HG03139 (cell line): ENCODE results near the gene APOA5.
"Not testable (repeated sequence)": the region's sequence is repeated elsewhere in the genome, so short reads cannot be mapped to it uniquely, and the experiment has no call there.

Experiments used
- ATAC-seq: cut with Tn5 transposase; IDR thresholded peaks from one replicate; pipeline ENCODE4 v1.9.1; 2021; ENCODE audit not compliant: unreplicated experiment

The APOA5 gene

GRCh38 chr11:116776522-116776984 is 15.1 kb downstream of the APOA5 start:
- ATAC-seq, result no peak

DNA sequence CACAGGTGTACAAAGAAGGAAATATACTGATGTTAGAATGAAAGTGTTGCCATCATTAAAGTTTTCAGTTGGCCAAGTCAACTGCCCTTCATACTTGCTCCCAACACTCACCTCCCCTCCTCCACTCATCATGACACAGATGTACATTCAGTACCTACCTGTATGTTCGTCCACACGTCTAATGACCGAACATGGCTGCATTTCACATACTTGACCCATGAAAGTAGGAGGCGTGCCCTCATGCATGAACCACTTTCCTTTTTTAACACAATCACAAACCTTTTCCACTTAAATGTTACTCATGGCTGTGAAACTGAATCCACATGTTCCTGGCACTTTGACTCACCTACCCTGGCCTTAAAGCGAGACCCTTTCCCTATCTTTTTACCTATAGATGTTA is 15.7 kb downstream of the APOA5 start:
- ATAC-seq, result no peak

- no peak for ATAC-seq
Observed at GRCh38 chr11:116774661-116775060, 17.0 kb downstream of the APOA5 start.

DNA sequence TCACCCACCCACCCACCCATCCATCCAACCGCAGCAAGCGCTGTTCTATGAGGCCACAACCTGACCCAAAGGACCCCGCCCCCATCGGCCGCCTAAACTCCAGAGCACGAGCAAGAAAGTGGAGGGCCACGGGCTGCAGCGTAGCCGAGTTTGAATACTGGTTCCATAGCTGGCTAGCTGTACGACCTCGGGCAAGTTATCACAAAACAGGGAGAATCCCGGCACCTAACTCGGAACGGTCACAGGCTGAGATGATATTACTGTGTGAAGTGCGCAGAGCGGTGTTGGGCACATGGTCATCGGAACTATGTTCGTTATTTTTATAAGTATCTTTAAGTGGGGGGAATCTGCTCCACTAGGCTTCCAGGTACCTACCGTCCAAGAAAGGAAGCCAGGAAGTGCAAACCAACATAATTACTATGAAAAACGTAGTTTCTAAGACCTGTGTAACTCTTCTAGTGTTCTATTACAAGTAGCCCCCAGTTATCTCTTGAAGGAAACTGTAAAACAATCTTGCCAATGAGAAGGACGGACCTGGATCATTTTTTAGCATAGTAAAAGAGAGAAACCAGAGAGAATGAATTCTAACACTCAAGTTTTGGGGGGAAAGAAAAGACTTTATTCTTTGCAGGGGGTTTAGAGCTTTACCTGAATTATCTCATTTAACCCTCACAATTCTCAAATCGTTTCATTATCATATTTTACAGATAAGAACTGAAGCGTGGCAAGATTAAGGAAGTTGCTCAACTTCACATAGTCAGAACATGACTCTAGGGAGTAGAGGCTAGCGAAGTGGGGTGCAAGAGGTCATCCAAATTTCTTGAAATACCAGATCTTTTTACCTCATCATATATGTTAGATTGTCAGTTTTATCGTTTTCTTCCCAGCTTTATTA is 18.2 kb downstream of the APOA5 start:
- peak; percentile 32 for ATAC-seq

DNA sequence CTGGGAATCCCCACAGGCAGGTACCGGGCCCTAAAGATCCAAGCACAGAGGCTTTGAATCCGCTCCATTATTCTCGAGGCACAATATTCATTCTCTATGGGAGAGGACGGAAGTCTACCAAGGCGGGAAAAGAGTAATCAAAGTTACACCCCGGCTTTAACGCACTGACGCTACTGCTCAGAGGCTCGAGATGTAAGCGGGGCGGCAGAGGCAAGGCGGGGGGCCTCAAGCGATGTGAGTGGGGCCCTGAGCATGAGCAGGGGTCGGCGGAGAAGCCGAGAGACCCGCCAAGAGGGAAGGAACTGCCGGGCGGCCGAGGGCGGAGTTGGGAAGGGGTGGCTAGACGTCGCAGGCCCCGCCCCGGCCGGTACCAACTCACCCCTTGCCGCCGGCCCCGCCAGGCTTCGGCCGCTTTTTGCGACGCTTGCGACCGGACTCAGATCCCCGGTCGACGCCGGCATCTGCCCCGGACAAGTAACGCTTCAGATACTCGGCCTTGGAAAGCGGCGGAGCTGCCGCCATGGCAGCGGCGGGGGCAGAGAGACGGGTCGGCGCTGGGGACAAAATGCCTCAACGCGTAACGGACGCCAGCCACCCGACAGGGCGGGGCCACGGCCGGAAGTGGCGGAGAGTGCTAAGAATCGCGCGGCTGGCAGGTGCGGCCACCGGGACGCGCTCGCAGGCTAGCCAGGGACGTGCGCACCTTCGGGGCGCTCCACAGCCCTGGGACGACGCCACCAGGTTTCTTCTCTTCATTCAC is 19.1 kb downstream of the APOA5 start, which contains the start of gene BUD13:
Gene BUD13, minus strand, starts transcription at position 545 of the 760 bp plus-strand sequence. Its CDS starts 23 bp downstream, at position 522.
- peak; percentile 77 for ATAC-seq

- ATAC-seq, result no peak
Observed at GRCh38 chr11:116771935-116772334, 19.7 kb downstream of the APOA5 start.

- ATAC-seq, result no peak
Observed at GRCh38 chr11:116762132-116762531, 29.5 kb downstream of the APOA5 start.

GRCh38 chr11:116756044-116756443 is 35.6 kb downstream of the APOA5 start:
- ATAC-seq, result not testable (repeated sequence)

- no peak for ATAC-seq
Observed at GRCh38 chr11:116750070-116750718, 41.5 kb downstream of the APOA5 start.

- ATAC-seq, result no peak
Observed at GRCh38 chr11:116742104-116742503, 49.6 kb downstream of the APOA5 start.

- ATAC-seq, result no peak
Observed at GRCh38 chr11:116740741-116741140, 50.9 kb downstream of the APOA5 start.
